ENCODE results near the gene IFIT3. TPM values are rescaled to one million over a fixed set of nuclear protein-coding genes. Genes with fewer than 3 reads are reported as not detected.
"Not testable (repeated sequence)": the region's sequence is repeated elsewhere in the genome, so short reads cannot be mapped to it uniquely, and the experiment has no call there.

IFIT3 gene
- polyA plus RNA-seq, 4 donors: 16.2 to 19.5 (median 16.9) TPM

- H3K27ac ChIP-seq (ENCODE audit: low read depth in 1 of 3, low read length in 2 of 3): no peak overlapping the region
- no peaks in the 10 kb centered on the region for H3K36me3 ChIP-seq (ENCODE audit: control insufficient read depth in 3 of 3, insufficient read depth in 2 of 3, low read depth in 1 of 3, low read length in 3 of 3)
- no peak overlapping the region for H3K4me3 ChIP-seq (ENCODE audit: low read depth in 1 of 3, low read length in 3 of 3)
- WGBS, 3 donors: 84 to 95% (median 87%) methylated on average over 1 of the region's 1 CpG
- no peaks in the 10 kb centered on the region for H3K4me1 ChIP-seq (ENCODE audit: control insufficient read depth in 3 of 3, insufficient read depth in 2 of 3, low read depth in 1 of 3, low read length in 2 of 3)
- FAIRE-seq: no peak
- no peaks in the 10 kb centered on the region for H3K9me3 ChIP-seq (ENCODE audit: control insufficient read depth in 2 of 2, insufficient read depth in 1 of 2, low read depth in 1 of 2, low read length in 1 of 2)
- H3K27me3 ChIP-seq (ENCODE audit: control insufficient read depth in 3 of 3, insufficient read depth in 3 of 3, low read length in 3 of 3): no peaks in the 10 kb centered on the region
- DNase-seq: no peak
These were observed 14.8 kb upstream of the IFIT3 start for GRCh38 chr10:89312973-89313372.

- no peaks in the 10 kb centered on the region for H3K36me3 ChIP-seq (ENCODE audit: control insufficient read depth in 3 of 3, insufficient read depth in 2 of 3, low read depth in 1 of 3, low read length in 3 of 3)
- no peaks in the 10 kb centered on the region for H3K4me1 ChIP-seq (ENCODE audit: control insufficient read depth in 3 of 3, insufficient read depth in 2 of 3, low read depth in 1 of 3, low read length in 2 of 3)
- DNase-seq (no peak), FAIRE-seq (no peak)
- no peak overlapping the region for H3K27ac ChIP-seq (ENCODE audit: low read depth in 1 of 3, low read length in 2 of 3)
- no peaks in the 10 kb centered on the region for H3K9me3 ChIP-seq (ENCODE audit: control insufficient read depth in 2 of 2, insufficient read depth in 1 of 2, low read depth in 1 of 2, low read length in 1 of 2)
- no peaks in the 10 kb centered on the region for H3K27me3 ChIP-seq (ENCODE audit: control insufficient read depth in 3 of 3, insufficient read depth in 3 of 3, low read length in 3 of 3)
- no peak overlapping the region for H3K4me3 ChIP-seq (ENCODE audit: low read depth in 1 of 3, low read length in 3 of 3)
These were observed 13.1 kb upstream of the IFIT3 start for GRCh38 chr10:89314676-89315075.

- H3K27ac ChIP-seq (ENCODE audit: low read depth in 1 of 3, low read length in 2 of 3); H3K27me3 ChIP-seq (ENCODE audit: control insufficient read depth in 3 of 3, insufficient read depth in 3 of 3, low read length in 3 of 3); H3K4me1 ChIP-seq (ENCODE audit: control insufficient read depth in 3 of 3, insufficient read depth in 2 of 3, low read depth in 1 of 3, low read length in 2 of 3); FAIRE-seq; H3K4me3 ChIP-seq (ENCODE audit: low read depth in 1 of 3, low read length in 3 of 3); DNase-seq; H3K36me3 ChIP-seq (ENCODE audit: control insufficient read depth in 3 of 3, insufficient read depth in 2 of 3, low read depth in 1 of 3, low read length in 3 of 3); H3K9me3 ChIP-seq (ENCODE audit: control insufficient read depth in 2 of 2, insufficient read depth in 1 of 2, low read depth in 1 of 2, low read length in 1 of 2): not testable (repeated sequence)
- 95 to 98% (median 95%) methylated on average over 4 of the region's 4 CpGs for WGBS, 3 donors
These were observed 9.8 kb upstream of the IFIT3 start for GRCh38 chr10:89318047-89318446.

DNA sequence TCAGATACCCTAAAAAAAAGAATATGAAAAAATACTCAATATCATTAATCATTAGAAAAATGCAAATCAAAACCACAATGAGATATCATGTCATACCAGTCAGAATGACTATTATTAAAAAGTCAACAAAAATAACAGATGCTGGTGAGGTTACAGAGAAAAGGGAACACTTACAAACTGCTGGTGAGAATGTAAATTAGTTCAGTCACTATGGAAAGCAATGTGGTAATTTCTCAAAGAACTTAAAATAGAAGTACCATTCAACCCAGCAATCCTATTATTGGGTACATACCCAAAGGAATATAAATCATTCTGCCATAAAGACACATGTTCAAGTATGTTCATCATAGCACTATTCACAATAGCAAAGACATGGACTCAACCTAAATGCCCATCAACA is 2.7 kb upstream of the IFIT3 start:
- FAIRE-seq: not testable (repeated sequence)

GRCh38 chr10:89325856-89326255 is 1.9 kb upstream of the IFIT3 start:
- H3K36me3 ChIP-seq (ENCODE audit: control insufficient read depth in 3 of 3, insufficient read depth in 2 of 3, low read depth in 1 of 3, low read length in 3 of 3); H3K27ac ChIP-seq (ENCODE audit: low read depth in 1 of 3, low read length in 2 of 3); H3K27me3 ChIP-seq (ENCODE audit: control insufficient read depth in 3 of 3, insufficient read depth in 3 of 3, low read length in 3 of 3); DNase-seq; H3K9me3 ChIP-seq (ENCODE audit: control insufficient read depth in 2 of 2, insufficient read depth in 1 of 2, low read depth in 1 of 2, low read length in 1 of 2); H3K4me3 ChIP-seq (ENCODE audit: low read depth in 1 of 3, low read length in 3 of 3); FAIRE-seq: not testable (repeated sequence)
- 59 to 76% (median 74%) methylated on average over 2 of the region's 2 CpGs for WGBS, 3 donors
- peaks cover 2 to 14% (median 4%) of the 10 kb centered on the region in 3 donors for H3K4me1 ChIP-seq (ENCODE audit: control insufficient read depth in 3 of 3, insufficient read depth in 2 of 3, low read depth in 1 of 3, low read length in 2 of 3)

More for the DNA sequence above, 2.7 kb upstream of the IFIT3 start:
- H3K4me1 ChIP-seq (ENCODE audit: control insufficient read depth in 3 of 3, insufficient read depth in 2 of 3, low read depth in 1 of 3, low read length in 2 of 3); H3K4me3 ChIP-seq (ENCODE audit: low read depth in 1 of 3, low read length in 3 of 3); H3K9me3 ChIP-seq (ENCODE audit: control insufficient read depth in 2 of 2, insufficient read depth in 1 of 2, low read depth in 1 of 2, low read length in 1 of 2); H3K27ac ChIP-seq (ENCODE audit: low read depth in 1 of 3, low read length in 2 of 3); DNase-seq; H3K27me3 ChIP-seq (ENCODE audit: control insufficient read depth in 3 of 3, insufficient read depth in 3 of 3, low read length in 3 of 3); H3K36me3 ChIP-seq (ENCODE audit: control insufficient read depth in 3 of 3, insufficient read depth in 2 of 3, low read depth in 1 of 3, low read length in 3 of 3): not testable (repeated sequence)

DNA sequence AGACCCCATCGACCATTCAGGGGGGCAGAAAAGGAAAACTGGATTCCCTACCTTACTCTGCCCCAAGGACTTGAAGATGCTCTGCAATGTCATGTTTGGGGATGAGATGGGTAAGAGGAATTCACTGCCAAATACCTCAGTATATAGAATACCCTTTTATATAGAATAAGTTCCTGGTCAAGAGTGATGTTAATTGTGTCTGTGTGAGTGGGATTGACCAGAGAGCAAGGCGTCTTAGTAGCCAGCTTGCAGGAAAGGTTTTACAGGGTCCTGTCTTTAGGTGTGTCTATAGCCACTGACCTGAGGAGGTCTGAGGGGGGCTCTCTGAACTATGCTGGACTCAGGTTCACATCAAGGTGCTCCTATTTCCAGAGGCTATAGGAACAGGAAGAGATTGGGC is 1.4 kb downstream of the IFIT3 start:
- Histone ChIP-seq H3K27ac (ENCODE audit: low read depth in 1 of 3, low read length in 2 of 3) (peak overlapping the region in 2 of 3 donors; percentile 36 to 81), H3K9me3 (ENCODE audit: control insufficient read depth in 2 of 2, insufficient read depth in 1 of 2, low read depth in 1 of 2, low read length in 1 of 2) (no peaks in the 10 kb centered on the region), H3K36me3 (ENCODE audit: control insufficient read depth in 3 of 3, insufficient read depth in 2 of 3, low read depth in 1 of 3, low read length in 3 of 3) (no peaks in the 10 kb centered on the region), H3K27me3 (ENCODE audit: control insufficient read depth in 3 of 3, insufficient read depth in 3 of 3, low read length in 3 of 3) (no peaks in the 10 kb centered on the region), H3K4me1 (ENCODE audit: control insufficient read depth in 3 of 3, insufficient read depth in 2 of 3, low read depth in 1 of 3, low read length in 2 of 3) (peaks cover 2 to 34% (median 15%) of the 10 kb centered on the region in 3 donors), H3K4me3 (ENCODE audit: low read depth in 1 of 3, low read length in 3 of 3) (no peak overlapping the region)
- 77 to 87% (median 84%) methylated on average over 2 of the region's 2 CpGs for WGBS, 3 donors
- no peak for DNase-seq
- FAIRE-seq: no peak

GRCh38 chr10:89330014-89330413 is 2.2 kb downstream of the IFIT3 start:
- not testable (repeated sequence) for H3K4me3 ChIP-seq (ENCODE audit: low read depth in 1 of 3, low read length in 3 of 3); FAIRE-seq; H3K27me3 ChIP-seq (ENCODE audit: control insufficient read depth in 3 of 3, insufficient read depth in 3 of 3, low read length in 3 of 3); H3K9me3 ChIP-seq (ENCODE audit: control insufficient read depth in 2 of 2, insufficient read depth in 1 of 2, low read depth in 1 of 2, low read length in 1 of 2); H3K36me3 ChIP-seq (ENCODE audit: control insufficient read depth in 3 of 3, insufficient read depth in 2 of 3, low read depth in 1 of 3, low read length in 3 of 3); DNase-seq
- Histone ChIP-seq H3K27ac (ENCODE audit: low read depth in 1 of 3, low read length in 2 of 3) (peak overlapping the region in 1 of 3 donors; percentile 58), H3K4me1 (ENCODE audit: control insufficient read depth in 3 of 3, insufficient read depth in 2 of 3, low read depth in 1 of 3, low read length in 2 of 3) (peaks cover 2 to 37% (median 15%) of the 10 kb centered on the region in 3 donors)
- WGBS, 3 donors: 68 to 74% (median 70%) methylated on average over 2 to 3 of the region's 3 CpGs

DNA sequence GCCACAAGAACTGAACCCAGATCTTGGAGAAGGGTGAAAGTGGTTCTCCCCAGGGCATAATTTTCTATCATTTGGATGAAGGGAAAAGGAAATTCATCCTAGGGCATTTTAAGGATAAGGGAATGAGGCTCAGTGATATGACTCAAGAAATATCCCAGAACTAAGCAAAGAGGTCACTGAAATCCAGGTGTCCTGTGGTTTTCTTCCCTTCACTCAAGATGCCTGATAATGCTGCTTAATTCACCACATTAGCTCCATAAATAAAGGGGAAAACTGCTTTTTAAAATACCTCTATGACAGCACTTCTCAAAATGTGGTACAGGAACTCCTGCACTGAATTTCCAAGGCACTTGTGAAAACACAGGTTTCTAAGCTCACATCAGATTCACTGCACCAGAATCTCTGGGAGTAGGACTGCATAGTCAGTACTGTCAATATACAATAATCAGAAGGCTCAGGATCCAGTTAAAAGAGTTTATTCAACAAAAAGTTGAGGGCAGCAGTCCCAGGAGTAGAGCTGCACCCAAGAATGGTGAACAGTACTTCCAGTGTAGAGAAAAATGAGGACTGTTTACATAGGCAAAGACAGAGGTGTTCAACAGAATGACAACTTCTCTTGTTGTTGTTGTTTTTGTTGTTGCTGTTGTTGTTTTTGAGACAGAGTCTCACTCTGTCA is 2.9 kb downstream of the IFIT3 start:
- FAIRE-seq: no peak
- H3K27me3 ChIP-seq (ENCODE audit: control insufficient read depth in 3 of 3, insufficient read depth in 3 of 3, low read length in 3 of 3): no peaks in the 10 kb centered on the region
- H3K9me3 ChIP-seq (ENCODE audit: control insufficient read depth in 2 of 2, insufficient read depth in 1 of 2, low read depth in 1 of 2, low read length in 1 of 2): no peaks in the 10 kb centered on the region
- peaks cover 3 to 37% (median 15%) of the 10 kb centered on the region in 3 donors for H3K4me1 ChIP-seq (ENCODE audit: control insufficient read depth in 3 of 3, insufficient read depth in 2 of 3, low read depth in 1 of 3, low read length in 2 of 3)
- peaks cover 0 to 2% (median 0%) of the 10 kb centered on the region in 3 donors for H3K36me3 ChIP-seq (ENCODE audit: control insufficient read depth in 3 of 3, insufficient read depth in 2 of 3, low read depth in 1 of 3, low read length in 3 of 3)
- H3K4me3 ChIP-seq (ENCODE audit: low read depth in 1 of 3, low read length in 3 of 3): no peak overlapping the region
- H3K27ac ChIP-seq (ENCODE audit: low read depth in 1 of 3, low read length in 2 of 3): peak overlapping the region in 2 of 3 donors; percentile 1 to 58
- DNase-seq: no peak
